ENCODE results near the gene EHD4. TPM values are rescaled to one million over a fixed set of nuclear protein-coding genes. Genes with fewer than 3 reads are reported as not detected.

EHD4 gene
- total RNA-seq, 1 experiment from 2014 or later = 58.9 TPM

GRCh38 chr15:41897363-41897799 is 75.0 kb downstream of the EHD4 start:
- DNase-seq (ENCODE audit: low read depth) = no peak

GRCh38 chr15:41896566-41896965 is 75.8 kb downstream of the EHD4 start:
- no peak for DNase-seq (ENCODE audit: low read depth)

- DNase-seq (ENCODE audit: low read depth) = no peak
Measured at GRCh38 chr15:41895957-41896356, 76.4 kb downstream of the EHD4 start.

- no peak for DNase-seq (ENCODE audit: low read depth)
Measured at GRCh38 chr15:41895491-41895890, 76.9 kb downstream of the EHD4 start.

GRCh38 chr15:41894791-41895463 is 77.4 kb downstream of the EHD4 start:
- peak; percentile 91 for DNase-seq (ENCODE audit: low read depth)

- no peak for DNase-seq (ENCODE audit: low read depth)
Measured at GRCh38 chr15:41894251-41894790, 78.0 kb downstream of the EHD4 start.

GRCh38 chr15:41893422-41894250 is 78.7 kb downstream of the EHD4 start, which contains the start of gene SPTBN5:
Gene SPTBN5, minus strand, starts transcription at chr15:41894053. Its CDS starts 556 bp downstream, at chr15:41893497.
- no peak for DNase-seq (ENCODE audit: low read depth)

- DNase-seq (ENCODE audit: low read depth) = no peak
Measured at GRCh38 chr15:41892621-41893421, 79.5 kb downstream of the EHD4 start.

GRCh38 chr15:41891946-41892345 is 80.4 kb downstream of the EHD4 start:
- no peak for DNase-seq (ENCODE audit: low read depth)

- DNase-seq (ENCODE audit: low read depth) = no peak
Measured at GRCh38 chr15:41891226-41891625, 81.1 kb downstream of the EHD4 start.

GRCh38 chr15:41890050-41890690 is 82.2 kb downstream of the EHD4 start:
- no peak for DNase-seq (ENCODE audit: low read depth)

- no peak for DNase-seq (ENCODE audit: low read depth)
Measured at GRCh38 chr15:41888662-41889253, 83.6 kb downstream of the EHD4 start.

- DNase-seq (ENCODE audit: low read depth) = no peak
Measured at GRCh38 chr15:41887893-41888292, 84.5 kb downstream of the EHD4 start.

GRCh38 chr15:41887161-41887560 is 85.2 kb downstream of the EHD4 start:
- no peak for DNase-seq (ENCODE audit: low read depth)

- DNase-seq (ENCODE audit: low read depth) = no peak
Measured at GRCh38 chr15:41886741-41887140, 85.6 kb downstream of the EHD4 start.

- DNase-seq (ENCODE audit: low read depth) = no peak
Measured at GRCh38 chr15:41885841-41886240, 86.5 kb downstream of the EHD4 start.

GRCh38 chr15:41885321-41885720 is 87.0 kb downstream of the EHD4 start:
- DNase-seq (ENCODE audit: low read depth) = no peak

- DNase-seq (ENCODE audit: low read depth) = no peak
Measured at GRCh38 chr15:41884458-41884857, 87.9 kb downstream of the EHD4 start.

GRCh38 chr15:41883484-41883825 is 88.9 kb downstream of the EHD4 start:
- DNase-seq (ENCODE audit: low read depth) = no peak

GRCh38 chr15:41882689-41883483 is 89.5 kb downstream of the EHD4 start:
- DNase-seq (ENCODE audit: low read depth) = no peak
